Endothelial cell of umbilical vein (primary cell): ENCODE data around the gene AK9. TPM values are rescaled to one million over a fixed set of nuclear protein-coding genes. Genes with fewer than 3 reads are reported as not detected.

ENCODE experiments used
- BruUV-seq: library from RNA; stranded (reverse); fragments of 400-500 nt; replicated peaks from 2 replicates; lab custom pipeline; 2021; lab: Mats Ljungman, UMichigan
- CTCF ChIA-PET: fragments of 300-600, 350-600 bp; sonication (Branson Sonifier 250); formaldehyde crosslinking; loops from one replicate; lab custom pipeline; 2021; ENCODE audit warnings: antibody characterized with exemption, inconsistent platforms; lab: Charles Lee
- POLR2A ChIA-PET: fragments of 300-600, 350-600 bp; sonication (Branson Sonifier 250); formaldehyde crosslinking; loops from one replicate; lab custom pipeline; 2021; ENCODE audit warnings: antibody characterized with exemption, inconsistent platforms; lab: Charles Lee
- DNase-seq: peaks from one replicate; pipeline ENCODE4 v3.0.0-alpha.2; 2011; ENCODE audit warnings: low read depth, low spot score
- FAIRE-seq: peaks from 2 replicates; lab custom pipeline; 2011; peaks lifted over from hg19 to GRCh38; lab: Jason Lieb, UNC
- H2AFZ ChIP-seq: 2 replicates; pipeline ENCODE4 v1.6.0; 2012; ENCODE audit warnings: low read depth, low read length, control low read depth, inconsistent platforms
- H3K27ac ChIP-seq: 2 replicates; pipeline ENCODE4 v1.5.1; 2011; ENCODE audit warnings: low read depth, mild to moderate bottlenecking, control low read depth, low read length, moderate library complexity; ENCODE audit not compliant: insufficient read depth
- H3K27me3 ChIP-seq, 2 experiments: 2 replicates each; pipeline versions ENCODE4 v1.6.0 to v1.6.1; 2011; ENCODE audit warnings: low read length in 2 of 2, mixed read lengths in 1 of 2; ENCODE audit not compliant: control insufficient read depth in 2 of 2, insufficient read depth in 2 of 2
- H3K36me3 ChIP-seq, 2 experiments: 2 replicates in 1 of 2; 3 replicates in 1 of 2; pipeline ENCODE4 v1.5.1; 2011; ENCODE audit warnings: low read length in 2 of 2, mild to moderate bottlenecking in 1 of 2, moderate library complexity in 1 of 2; ENCODE audit not compliant: control insufficient read depth in 2 of 2, insufficient read depth in 2 of 2; ENCODE audit errors: extremely low read depth in 1 of 2
- H3K4me1 ChIP-seq: 3 replicates; pipeline ENCODE4 v1.5.1; 2011; ENCODE audit warnings: mild to moderate bottlenecking, low read length; ENCODE audit not compliant: control insufficient read depth, insufficient read depth; ENCODE audit errors: extremely low read depth
- H3K4me2 ChIP-seq: 2 replicates; pipeline ENCODE4 v1.6.1; 2011; ENCODE audit warnings: low read length, control low read depth, mixed read lengths; ENCODE audit not compliant: insufficient read depth
- H3K4me3 ChIP-seq, 3 experiments: fragments of 200-600 bp in 1 of 3; sonication (generic), shearing (Covaris generic) in 1 of 3; replicated peaks in 1 of 3; 2 replicates each; pipeline ENCODE4 v1.5.1; 2011 to 2016; ENCODE audit warnings: control low read depth in 3 of 3, low read length in 3 of 3, mild to moderate bottlenecking in 2 of 3, inconsistent platforms in 1 of 3, low read depth in 1 of 3, moderate library complexity in 1 of 3; ENCODE audit not compliant: insufficient read depth in 1 of 3
- H3K79me2 ChIP-seq: 2 replicates; pipeline ENCODE4 v1.6.0; 2012; ENCODE audit warnings: low read length, inconsistent platforms; ENCODE audit not compliant: control insufficient read depth, insufficient read depth
- H3K9ac ChIP-seq: replicated peaks from 2 replicates; pipeline ENCODE3; 2011; ENCODE audit warnings: low read length, control low read depth; ENCODE audit not compliant: insufficient read depth; ENCODE audit errors: extremely low read depth
- H3K9me1 ChIP-seq: replicated peaks from 3 replicates; pipeline ENCODE4 v1.6.0; 2011; ENCODE audit warnings: mild to moderate bottlenecking, low read length; ENCODE audit not compliant: control insufficient read depth, insufficient read depth; ENCODE audit errors: extremely low read depth
- H3K9me3 ChIP-seq: replicated peaks from 2 replicates; pipeline ENCODE4 v1.5.1; 2012; ENCODE audit warnings: low read length, inconsistent platforms; ENCODE audit not compliant: control insufficient read depth, insufficient read depth
- H4K20me1 ChIP-seq: replicated peaks from 2 replicates; pipeline ENCODE3; 2011; ENCODE audit warnings: mild to moderate bottlenecking, low read length; ENCODE audit not compliant: control insufficient read depth, insufficient read depth; ENCODE audit errors: extremely low read depth
- EZH2 ChIP-seq: IDR thresholded peaks from 2 replicates; pipeline ENCODE4 v1.6.1; 2012; ENCODE audit warnings: borderline replicate concordance, low read depth, mild to moderate bottlenecking, moderate library complexity, low read length, inconsistent platforms; ENCODE audit not compliant: severe bottlenecking
- FOS ChIP-seq: IDR thresholded peaks from 2 replicates; pipeline ENCODE4 v1.6.1; 2011; ENCODE audit warnings: mild to moderate bottlenecking, low read length, moderate library complexity, borderline replicate concordance; ENCODE audit not compliant: insufficient read depth
- GATA2 ChIP-seq: IDR thresholded peaks from 2 replicates; pipeline ENCODE4 v1.7.0; 2011; ENCODE audit warnings: low read depth, mild to moderate bottlenecking, moderate library complexity, mixed read lengths, low read length; ENCODE audit not compliant: insufficient read length, insufficient read depth
- JUN ChIP-seq: IDR thresholded peaks from 2 replicates; pipeline ENCODE4 v1.6.1; 2011; ENCODE audit warnings: borderline replicate concordance, low read depth; ENCODE audit not compliant: insufficient read length, insufficient read depth
- MYC ChIP-seq: IDR thresholded peaks from one replicate; pipeline ENCODE4 v1.6.1; 2011; ENCODE audit warnings: mild to moderate bottlenecking, low read depth, low read length
- POLR2A ChIP-seq: IDR thresholded peaks from 2 replicates; pipeline ENCODE4 v1.6.1; 2012; ENCODE audit warnings: low read depth, mild to moderate bottlenecking, control low read depth, low read length
- POLR2AphosphoS5 ChIP-seq: IDR thresholded peaks from 2 replicates; pipeline ENCODE4 v1.6.1; 2012; ENCODE audit warnings: low read depth, mild to moderate bottlenecking, control low read depth, low read length, moderate library complexity; ENCODE audit not compliant: insufficient read depth
- dilution Hi-C: fragments of 300-500 bp; cut with MboI; formaldehyde crosslinking; loops from one replicate; pipeline ENCODE4 v1.15.0; 2019; ENCODE audit warnings: low sequenced_read_pairs; ENCODE audit not compliant: extremely low pct_ligation_motif_present
- intact Hi-C: fragments of 100-400 bp; cut with micrococcal nuclease; formaldehyde crosslinking; loops from one replicate; pipeline ENCODE4 v1.10.0; 2022
- polyA plus RNA-seq, 4 experiments: library from polyadenylated mRNA; depleted of rRNA in 3 of 4; stranded (reverse) in 3 of 4; unstranded in 1 of 4; fragments of >200 nt; gene quantifications; 2 replicates each; pipeline versions ENCODE4 v1.2.1 to v1.2.3, GENCODE V29; 2011 to 2012; ENCODE audit warnings: missing spikeins in 1 of 4
- total RNA-seq: library from RNA; stranded (reverse); gene quantifications from 2 replicates; pipeline ENCODE4 v1.2.3, GENCODE V29; 2021
- TF ChIP-seq, protein P1 (sequence below), 2 donors: IDR thresholded peaks; 1 replicate in 1 of 2; 2 replicates in 1 of 2; pipeline ENCODE4 v1.5.1; 2011; ENCODE audit warnings: low read length in 2 of 2, mild to moderate bottlenecking in 2 of 2, moderate library complexity in 2 of 2, control low read depth in 1 of 2, inconsistent platforms in 1 of 2, low read depth in 1 of 2; ENCODE audit not compliant: insufficient read depth in 1 of 2; ENCODE audit errors: extremely low read depth in 1 of 2
- TF ChIP-seq, protein P2 (sequence below): IDR thresholded peaks from 2 replicates; pipeline ENCODE4 v1.6.1; 2011; ENCODE audit not compliant: insufficient read depth, insufficient read length

The AK9 gene
- total and polyA plus RNA-seq, 2 donors (not counting 3 experiments of a cell fraction or from before 2014, with no cell fraction given) = 1.4 to 3.2 TPM

DNA sequence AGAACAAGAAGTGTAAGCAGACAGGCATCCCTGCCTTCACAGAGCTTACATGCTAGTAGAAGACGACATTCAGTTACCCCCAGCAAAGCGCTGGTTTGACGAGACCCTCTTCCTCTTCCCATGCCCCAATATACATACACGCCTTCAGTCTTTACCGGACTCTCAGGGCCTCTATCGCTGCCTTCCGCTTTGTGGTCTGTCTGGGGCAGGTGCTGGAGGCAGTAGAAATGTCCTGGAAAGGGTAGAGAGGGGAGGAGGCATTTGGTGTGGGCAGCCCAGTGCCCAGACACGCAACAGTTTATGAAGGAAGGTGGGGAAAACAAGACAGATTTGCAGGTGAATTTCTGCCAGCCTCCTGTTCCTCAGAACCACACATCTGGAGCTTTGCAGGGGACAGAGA is 244.5 kb downstream of the AK9 start:
- Histone ChIP-seq H3K79me2 (no peaks in the 10 kb centered on the region), H4K20me1 (no peaks in the 10 kb centered on the region), H3K4me2 (no peak overlapping the region), H3K9me3 (no peaks in the 10 kb centered on the region), H3K9me1 (no peaks in the 10 kb centered on the region), H2AFZ (no peak overlapping the region), H3K4me1 (no peaks in the 10 kb centered on the region), H3K4me3 (no peak overlapping the region), H3K9ac (no peak overlapping the region), H3K27ac (no peak overlapping the region), H3K27me3 (no peaks in the 10 kb centered on the region), H3K36me3 (peaks cover 0 to 17% of the 10 kb centered on the region in 2 experiments)
- dilution Hi-C loops = no loop called here
- TF ChIP-seq POLR2A = no peak
- no peak for TF ChIP-seq JUN
- TF ChIP-seq EZH2 = no peak
- TF ChIP-seq, protein P1, sequence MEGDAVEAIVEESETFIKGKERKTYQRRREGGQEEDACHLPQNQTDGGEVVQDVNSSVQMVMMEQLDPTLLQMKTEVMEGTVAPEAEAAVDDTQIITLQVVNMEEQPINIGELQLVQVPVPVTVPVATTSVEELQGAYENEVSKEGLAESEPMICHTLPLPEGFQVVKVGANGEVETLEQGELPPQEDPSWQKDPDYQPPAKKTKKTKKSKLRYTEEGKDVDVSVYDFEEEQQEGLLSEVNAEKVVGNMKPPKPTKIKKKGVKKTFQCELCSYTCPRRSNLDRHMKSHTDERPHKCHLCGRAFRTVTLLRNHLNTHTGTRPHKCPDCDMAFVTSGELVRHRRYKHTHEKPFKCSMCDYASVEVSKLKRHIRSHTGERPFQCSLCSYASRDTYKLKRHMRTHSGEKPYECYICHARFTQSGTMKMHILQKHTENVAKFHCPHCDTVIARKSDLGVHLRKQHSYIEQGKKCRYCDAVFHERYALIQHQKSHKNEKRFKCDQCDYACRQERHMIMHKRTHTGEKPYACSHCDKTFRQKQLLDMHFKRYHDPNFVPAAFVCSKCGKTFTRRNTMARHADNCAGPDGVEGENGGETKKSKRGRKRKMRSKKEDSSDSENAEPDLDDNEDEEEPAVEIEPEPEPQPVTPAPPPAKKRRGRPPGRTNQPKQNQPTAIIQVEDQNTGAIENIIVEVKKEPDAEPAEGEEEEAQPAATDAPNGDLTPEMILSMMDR (IDR thresholded peaks at IDR 0.05; ENCODE audit: extremely low read depth in 1 of 2, insufficient read depth in 1 of 2, low read depth in 1 of 2, low read length in 2 of 2) = no peak
- ChIA-PET CTCF (no interaction called here), POLR2A (no interaction called here)
- no peak for DNase-seq
- no peak for FAIRE-seq
- BruUV-seq = no TSS peak
- intact Hi-C loops = no loop called here

DNA sequence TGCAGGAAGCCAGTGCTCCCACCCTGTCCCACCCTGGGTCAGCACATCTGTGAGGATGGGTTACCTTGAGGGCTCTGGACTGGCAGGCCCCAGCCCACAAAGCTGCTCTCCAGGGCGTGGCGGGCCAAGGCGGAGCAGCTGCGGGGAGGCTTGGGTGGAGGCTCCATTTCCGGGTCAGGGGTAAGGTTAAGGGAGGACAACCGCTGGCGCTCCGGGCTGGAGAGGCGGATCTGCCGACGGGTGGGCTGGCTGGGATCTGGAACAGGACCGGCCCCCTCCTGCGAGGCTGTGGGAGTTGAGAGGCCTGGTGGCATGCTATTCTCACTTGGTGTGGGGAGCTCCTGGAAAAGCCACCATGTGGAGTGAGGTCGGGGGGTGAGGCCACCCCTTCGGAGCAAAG is 244.9 kb downstream of the AK9 start:
- peaks cover 0 to 17% of the 10 kb centered on the region in 2 experiments for H3K36me3 ChIP-seq
- H3K27ac ChIP-seq = no peak overlapping the region
- H3K27me3 ChIP-seq = no peaks in the 10 kb centered on the region
- FAIRE-seq (no peak), DNase-seq (no peak)
- TF ChIP-seq POLR2AphosphoS5 (no peak), POLR2A (no peak), MYC (no peak), JUN (no peak), EZH2 (no peak), GATA2 (no peak), FOS (no peak)
- TF ChIP-seq, protein P1 (IDR thresholded peaks at IDR 0.05; ENCODE audit: extremely low read depth in 1 of 2, insufficient read depth in 1 of 2, low read depth in 1 of 2, low read length in 2 of 2) = no peak
- TF ChIP-seq, protein P2, sequence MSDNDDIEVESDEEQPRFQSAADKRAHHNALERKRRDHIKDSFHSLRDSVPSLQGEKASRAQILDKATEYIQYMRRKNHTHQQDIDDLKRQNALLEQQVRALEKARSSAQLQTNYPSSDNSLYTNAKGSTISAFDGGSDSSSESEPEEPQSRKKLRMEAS = no peak
- no peak overlapping the region for H3K4me3 ChIP-seq
- no peaks in the 10 kb centered on the region for H3K9me1 ChIP-seq
- no TSS peak for BruUV-seq
- no peaks in the 10 kb centered on the region for H3K9me3 ChIP-seq
- no peak overlapping the region for H2AFZ ChIP-seq
- no peaks in the 10 kb centered on the region for H3K79me2 ChIP-seq
- CTCF ChIA-PET = no interaction called here
- no peak overlapping the region for H3K4me2 ChIP-seq
- dilution Hi-C loops (no loop called here), intact Hi-C loops (no loop called here)
- no peaks in the 10 kb centered on the region for H3K4me1 ChIP-seq
- H4K20me1 ChIP-seq = no peaks in the 10 kb centered on the region
- POLR2A ChIA-PET = no interaction called here
- no peak overlapping the region for H3K9ac ChIP-seq
